ENCODE measurements around the gene ANKRD2.

The ANKRD2 gene

DNA sequence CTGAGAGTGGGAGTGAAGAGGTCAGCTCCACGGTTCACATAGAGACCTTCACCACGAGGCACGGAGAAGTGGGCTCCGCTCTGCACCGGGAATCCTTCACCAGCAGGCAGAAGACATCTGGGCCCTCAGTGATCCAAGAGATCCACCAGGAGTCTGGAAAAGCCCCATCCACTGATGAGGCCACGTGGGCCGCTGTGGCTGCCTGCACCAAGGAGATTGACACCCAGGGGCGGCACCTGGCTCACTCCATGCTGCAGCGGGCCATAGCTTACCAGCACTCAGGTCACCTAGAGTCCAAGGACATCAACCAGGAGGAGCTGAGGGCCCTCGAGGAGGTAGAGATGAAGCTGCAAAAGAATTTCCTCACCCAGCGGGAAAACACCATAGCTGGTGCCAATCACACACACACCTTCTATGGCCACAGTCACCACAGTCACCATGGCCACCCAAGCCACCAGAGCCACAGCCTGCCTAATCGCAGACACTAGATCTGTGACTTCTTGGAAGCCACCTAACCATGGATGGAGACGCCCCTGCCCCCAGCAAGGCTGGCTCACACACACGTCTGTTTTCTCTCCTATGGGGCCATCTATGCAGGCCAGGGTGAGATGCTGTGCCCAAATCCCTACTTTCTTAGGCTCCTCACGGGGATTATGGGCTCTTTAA lies 17.6 kb downstream of the ANKRD2 start:
- Histone ChIP-seq H3K4me3 (ENCODE audit: low read length) (no peak overlapping the region), H3K9ac (ENCODE audit: low read length) (no peak overlapping the region), H3K9me3 (ENCODE audit: control insufficient read depth, low read depth, low read length) (no peaks in the 10 kb centered on the region), H3K27ac (ENCODE audit: low read length) (no peak overlapping the region), H3K36me3 (ENCODE audit: control insufficient read depth, low read depth, low read length) (no peaks in the 10 kb centered on the region), H3K27me3 (ENCODE audit: control insufficient read depth, insufficient read depth, low read length) (no peaks in the 10 kb centered on the region), H3K4me1 (ENCODE audit: control insufficient read depth, low read depth, low read length) (no peaks in the 10 kb centered on the region)

DNA sequence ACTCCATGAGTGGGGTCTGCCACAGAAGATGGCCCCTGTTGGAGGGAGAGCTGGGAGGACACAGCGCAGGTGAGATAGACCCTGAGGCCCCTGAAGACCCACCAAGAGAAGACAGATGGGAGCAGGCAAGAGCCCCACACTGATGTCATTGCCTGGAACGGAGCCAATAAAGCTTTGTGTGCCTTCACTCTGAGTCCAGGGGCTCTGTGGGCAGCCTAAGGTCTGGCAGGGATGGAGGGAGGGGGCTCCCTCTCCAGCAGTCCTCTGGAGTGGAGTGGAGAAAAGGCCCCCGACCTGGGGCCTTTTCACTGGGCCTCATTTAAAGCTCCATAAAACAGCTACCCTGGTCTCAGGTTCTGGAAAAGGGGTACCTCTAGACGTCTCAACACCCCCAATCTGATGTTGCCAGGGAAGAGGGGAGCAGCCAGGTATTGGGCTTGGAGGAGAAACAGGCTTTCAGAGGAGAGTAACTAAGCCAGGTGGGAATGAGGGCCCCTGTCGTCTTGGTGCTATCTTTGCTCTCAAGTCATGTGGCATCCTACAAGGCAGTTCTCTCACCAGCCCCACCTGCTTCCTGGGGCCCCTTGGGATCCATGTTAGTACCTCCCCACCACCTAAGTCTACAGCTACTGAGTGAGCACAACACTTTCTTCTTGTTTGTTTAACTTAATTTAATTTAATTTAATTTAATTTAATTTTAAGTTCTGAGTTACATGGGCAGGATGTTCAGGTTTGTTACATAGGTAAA lies 18.3 kb downstream of the ANKRD2 start:
- Histone ChIP-seq H3K27ac (ENCODE audit: low read length) (no peak overlapping the region), H3K9ac (ENCODE audit: low read length) (no peak overlapping the region)

DNA sequence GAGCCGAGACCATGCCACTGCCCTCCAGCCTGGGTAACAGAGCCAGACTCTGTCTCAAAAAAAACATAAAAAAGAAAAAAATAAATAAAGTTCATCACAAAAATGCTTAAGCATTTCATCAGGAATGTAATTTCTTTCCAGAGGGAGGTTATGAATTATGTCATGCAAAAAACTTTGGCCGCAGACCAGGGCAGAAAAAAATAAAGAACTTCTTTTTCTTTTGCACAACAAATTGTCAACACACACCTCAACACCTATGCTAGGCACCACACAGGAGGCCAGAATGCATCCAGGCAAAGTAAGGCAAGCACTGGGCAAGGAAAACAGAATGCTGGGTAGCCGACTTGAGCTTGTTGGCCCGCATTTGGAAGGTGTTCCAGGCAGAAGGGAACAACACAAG lies 20.8 kb downstream of the ANKRD2 start:
- Histone ChIP-seq H3K9ac (ENCODE audit: low read length) (no peak overlapping the region), H3K4me1 (ENCODE audit: control insufficient read depth, low read depth, low read length) (no peaks in the 10 kb centered on the region), H3K4me3 (ENCODE audit: low read length) (no peak overlapping the region), H3K27ac (ENCODE audit: low read length) (no peak overlapping the region), H3K36me3 (ENCODE audit: control insufficient read depth, low read depth, low read length) (no peaks in the 10 kb centered on the region), H3K9me3 (ENCODE audit: control insufficient read depth, low read depth, low read length) (no peaks in the 10 kb centered on the region), H3K27me3 (ENCODE audit: control insufficient read depth, insufficient read depth, low read length) (no peaks in the 10 kb centered on the region)

More for the DNA sequence above, 18.3 kb downstream of the ANKRD2 start:
- H3K4me1 ChIP-seq (ENCODE audit: control insufficient read depth, low read depth, low read length), result no peaks in the 10 kb centered on the region
- no peak overlapping the region for H3K4me3 ChIP-seq (ENCODE audit: low read length)
- H3K9me3 ChIP-seq (ENCODE audit: control insufficient read depth, low read depth, low read length), result no peaks in the 10 kb centered on the region
- no peaks in the 10 kb centered on the region for H3K27me3 ChIP-seq (ENCODE audit: control insufficient read depth, insufficient read depth, low read length)
- H3K36me3 ChIP-seq (ENCODE audit: control insufficient read depth, low read depth, low read length), result no peaks in the 10 kb centered on the region

DNA sequence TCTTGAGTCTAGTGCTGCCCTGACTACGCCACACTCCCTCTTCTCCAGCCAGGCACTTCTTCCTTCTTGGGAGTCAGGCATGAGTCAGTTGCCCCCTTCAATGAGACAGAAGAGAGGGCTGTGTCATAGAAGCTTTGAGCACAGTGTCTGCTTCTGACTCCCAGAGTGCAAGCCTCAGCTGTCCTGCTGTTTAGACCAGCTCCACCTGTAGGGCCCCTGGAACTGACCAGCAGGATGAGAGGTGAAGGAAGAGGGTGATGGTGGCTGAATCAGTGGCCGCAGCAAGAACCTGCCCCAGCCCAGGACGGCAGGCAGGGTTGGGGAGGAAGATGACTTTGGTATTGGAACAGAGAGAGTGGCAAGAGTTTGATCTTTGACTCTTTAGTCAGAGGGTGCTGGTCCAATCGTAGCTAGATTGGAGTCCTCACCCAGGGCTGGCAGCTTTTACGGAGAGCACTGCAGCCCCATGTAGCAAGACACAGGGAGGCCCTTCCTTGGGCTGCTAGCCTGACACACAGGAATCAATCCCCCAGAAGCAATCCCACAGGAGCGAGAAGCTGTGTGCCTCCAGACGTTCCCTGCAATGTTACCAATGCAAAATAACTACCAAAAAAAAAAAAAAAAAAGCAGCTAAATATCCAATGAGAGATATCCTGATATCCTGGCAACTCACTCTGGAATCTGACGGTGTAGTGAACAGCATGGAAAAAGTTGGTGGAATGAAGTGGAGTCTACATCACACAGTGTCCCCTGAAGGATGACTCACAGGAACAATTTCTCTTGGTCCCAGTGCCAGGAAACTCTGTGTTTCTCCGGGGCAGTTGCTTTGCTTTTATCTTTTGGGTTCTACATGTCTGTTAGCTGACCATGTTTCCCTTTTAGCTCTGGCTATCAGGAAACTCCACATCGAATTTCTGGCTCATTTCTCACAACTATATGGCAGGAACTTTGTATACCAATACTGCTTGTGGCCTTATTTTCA lies 23.8 kb downstream of the ANKRD2 start:
- H3K9ac ChIP-seq (ENCODE audit: low read length), result no peak overlapping the region
- H3K9me3 ChIP-seq (ENCODE audit: control insufficient read depth, low read depth, low read length), result no peaks in the 10 kb centered on the region
- no peaks in the 10 kb centered on the region for H3K4me1 ChIP-seq (ENCODE audit: control insufficient read depth, low read depth, low read length)
- no peaks in the 10 kb centered on the region for H3K36me3 ChIP-seq (ENCODE audit: control insufficient read depth, low read depth, low read length)
- H3K27ac ChIP-seq (ENCODE audit: low read length), result no peak overlapping the region
- no peaks in the 10 kb centered on the region for H3K27me3 ChIP-seq (ENCODE audit: control insufficient read depth, insufficient read depth, low read length)
- H3K4me3 ChIP-seq (ENCODE audit: low read length), result no peak overlapping the region

DNA sequence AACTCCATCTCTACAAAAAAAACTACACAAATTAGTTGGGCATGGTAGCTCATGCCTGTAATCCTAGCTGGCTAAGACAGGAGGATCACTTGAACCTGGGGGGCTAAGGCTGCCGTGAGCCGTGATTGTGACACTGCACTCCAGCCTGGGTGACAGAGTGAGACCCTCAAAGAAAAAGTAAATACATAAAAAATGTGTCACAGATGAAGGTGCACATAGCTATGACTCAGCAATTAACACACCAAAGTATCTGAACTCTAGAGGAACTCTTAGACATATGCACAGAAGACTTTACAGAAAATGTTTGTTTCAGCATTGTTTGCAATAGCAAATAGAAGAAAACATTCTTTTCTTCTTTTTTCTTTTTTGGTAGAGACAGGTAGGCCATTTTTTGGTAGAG lies 25.2 kb downstream of the ANKRD2 start:
- H3K27ac ChIP-seq (ENCODE audit: low read length), result no peak overlapping the region
- H3K27me3 ChIP-seq (ENCODE audit: control insufficient read depth, insufficient read depth, low read length), result no peaks in the 10 kb centered on the region
- no peak overlapping the region for H3K9ac ChIP-seq (ENCODE audit: low read length)
- H3K4me1 ChIP-seq (ENCODE audit: control insufficient read depth, low read depth, low read length), result no peaks in the 10 kb centered on the region
- no peak overlapping the region for H3K4me3 ChIP-seq (ENCODE audit: low read length)
- no peaks in the 10 kb centered on the region for H3K36me3 ChIP-seq (ENCODE audit: control insufficient read depth, low read depth, low read length)
- no peaks in the 10 kb centered on the region for H3K9me3 ChIP-seq (ENCODE audit: control insufficient read depth, low read depth, low read length)

DNA sequence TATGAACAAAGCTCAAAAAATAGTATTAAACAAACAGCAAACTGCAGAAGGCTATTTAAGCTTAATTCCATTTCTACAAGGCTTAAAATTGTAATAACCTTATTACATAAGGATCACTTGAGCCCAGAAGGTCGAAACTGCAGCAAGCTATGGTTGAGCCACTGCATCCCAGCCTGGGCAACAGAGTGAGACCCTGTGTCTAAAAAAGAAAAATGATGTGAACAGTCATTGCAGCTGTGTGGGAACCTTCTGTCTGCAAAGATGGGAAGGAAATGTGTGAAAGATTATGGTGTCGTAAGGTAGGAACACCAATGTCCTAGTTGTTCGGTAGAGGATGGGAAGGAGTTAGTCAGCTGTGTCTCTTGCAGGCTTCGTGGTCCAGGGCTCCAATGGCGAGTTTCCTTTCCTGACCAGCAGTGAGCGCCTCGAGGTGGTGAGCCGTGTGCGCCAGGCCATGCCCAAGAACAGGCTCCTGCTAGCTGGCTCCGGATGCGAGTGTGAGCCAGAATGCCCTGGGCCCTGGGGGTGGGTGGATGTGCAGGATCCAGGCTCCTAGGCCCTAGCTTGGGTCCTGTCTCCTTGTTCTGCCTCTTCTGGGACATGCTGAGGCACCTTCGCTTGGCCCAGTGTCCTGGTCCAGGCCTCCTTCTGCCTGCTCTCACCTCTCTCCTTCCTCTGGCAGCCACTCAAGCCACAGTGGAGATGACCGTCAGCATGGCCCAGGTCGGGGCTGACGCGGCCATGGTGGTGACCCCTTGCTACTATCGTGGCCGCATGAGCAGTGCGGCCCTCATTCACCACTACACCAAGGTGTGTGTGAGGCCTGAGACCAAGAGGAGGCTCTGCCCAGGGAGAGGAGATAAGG lies 26.1 kb downstream of the ANKRD2 start:
- H3K27me3 ChIP-seq (ENCODE audit: control insufficient read depth, insufficient read depth, low read length), result no peaks in the 10 kb centered on the region
- no peak overlapping the region for H3K9ac ChIP-seq (ENCODE audit: low read length)
- H3K4me1 ChIP-seq (ENCODE audit: control insufficient read depth, low read depth, low read length), result no peaks in the 10 kb centered on the region
- no peaks in the 10 kb centered on the region for H3K36me3 ChIP-seq (ENCODE audit: control insufficient read depth, low read depth, low read length)
- H3K9me3 ChIP-seq (ENCODE audit: control insufficient read depth, low read depth, low read length), result no peaks in the 10 kb centered on the region
- H3K4me3 ChIP-seq (ENCODE audit: low read length), result no peak overlapping the region
- no peak overlapping the region for H3K27ac ChIP-seq (ENCODE audit: low read length)

DNA sequence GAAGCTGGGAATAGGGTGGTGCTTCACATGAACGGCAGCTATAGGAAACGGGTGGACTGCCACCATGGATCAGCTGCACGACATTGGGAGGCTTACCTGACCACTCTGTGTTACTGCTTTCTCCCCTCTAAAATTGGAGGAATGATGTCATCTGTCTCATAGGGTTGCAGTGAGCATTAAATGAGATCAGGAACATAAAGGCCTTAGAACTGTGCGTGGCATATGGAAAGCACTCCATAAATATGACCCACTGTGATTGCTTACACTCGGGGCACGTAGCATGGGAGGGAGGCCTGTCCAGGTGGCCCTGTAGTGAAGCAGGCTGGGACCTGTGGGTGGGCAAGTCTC lies 26.7 kb downstream of the ANKRD2 start:
- Histone ChIP-seq H3K4me3 (ENCODE audit: low read length) (no peak overlapping the region), H3K27ac (ENCODE audit: low read length) (no peak overlapping the region), H3K27me3 (ENCODE audit: control insufficient read depth, insufficient read depth, low read length) (no peaks in the 10 kb centered on the region), H3K4me1 (ENCODE audit: control insufficient read depth, low read depth, low read length) (no peaks in the 10 kb centered on the region), H3K36me3 (ENCODE audit: control insufficient read depth, low read depth, low read length) (no peaks in the 10 kb centered on the region), H3K9me3 (ENCODE audit: control insufficient read depth, low read depth, low read length) (no peaks in the 10 kb centered on the region), H3K9ac (ENCODE audit: low read length) (no peak overlapping the region)

DNA sequence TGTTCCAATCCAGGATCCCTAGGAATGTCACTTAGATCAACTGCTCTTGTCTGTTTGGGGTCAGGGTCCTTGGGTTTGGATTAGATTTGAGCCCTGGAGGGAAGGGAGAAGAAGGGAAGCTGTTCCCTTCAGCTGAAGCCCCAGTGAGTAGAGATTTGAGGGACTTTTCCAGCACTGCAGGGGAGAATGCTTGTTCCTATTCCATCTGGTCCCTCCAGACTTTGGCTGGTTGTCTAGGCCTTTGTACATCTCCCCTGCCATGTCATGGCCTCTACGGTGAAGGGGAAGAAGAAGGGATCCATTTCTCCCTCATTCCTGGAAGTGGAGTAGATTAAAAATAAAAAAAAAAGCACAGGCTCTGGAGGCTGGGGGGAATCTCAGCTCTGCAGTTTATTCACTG lies 28.0 kb downstream of the ANKRD2 start:
- Histone ChIP-seq H3K9ac (ENCODE audit: low read length) (no peak overlapping the region), H3K4me1 (ENCODE audit: control insufficient read depth, low read depth, low read length) (no peaks in the 10 kb centered on the region), H3K36me3 (ENCODE audit: control insufficient read depth, low read depth, low read length) (no peaks in the 10 kb centered on the region), H3K27ac (ENCODE audit: low read length) (no peak overlapping the region), H3K9me3 (ENCODE audit: control insufficient read depth, low read depth, low read length) (no peaks in the 10 kb centered on the region), H3K27me3 (ENCODE audit: control insufficient read depth, insufficient read depth, low read length) (no peaks in the 10 kb centered on the region), H3K4me3 (ENCODE audit: low read length) (no peak overlapping the region)

DNA sequence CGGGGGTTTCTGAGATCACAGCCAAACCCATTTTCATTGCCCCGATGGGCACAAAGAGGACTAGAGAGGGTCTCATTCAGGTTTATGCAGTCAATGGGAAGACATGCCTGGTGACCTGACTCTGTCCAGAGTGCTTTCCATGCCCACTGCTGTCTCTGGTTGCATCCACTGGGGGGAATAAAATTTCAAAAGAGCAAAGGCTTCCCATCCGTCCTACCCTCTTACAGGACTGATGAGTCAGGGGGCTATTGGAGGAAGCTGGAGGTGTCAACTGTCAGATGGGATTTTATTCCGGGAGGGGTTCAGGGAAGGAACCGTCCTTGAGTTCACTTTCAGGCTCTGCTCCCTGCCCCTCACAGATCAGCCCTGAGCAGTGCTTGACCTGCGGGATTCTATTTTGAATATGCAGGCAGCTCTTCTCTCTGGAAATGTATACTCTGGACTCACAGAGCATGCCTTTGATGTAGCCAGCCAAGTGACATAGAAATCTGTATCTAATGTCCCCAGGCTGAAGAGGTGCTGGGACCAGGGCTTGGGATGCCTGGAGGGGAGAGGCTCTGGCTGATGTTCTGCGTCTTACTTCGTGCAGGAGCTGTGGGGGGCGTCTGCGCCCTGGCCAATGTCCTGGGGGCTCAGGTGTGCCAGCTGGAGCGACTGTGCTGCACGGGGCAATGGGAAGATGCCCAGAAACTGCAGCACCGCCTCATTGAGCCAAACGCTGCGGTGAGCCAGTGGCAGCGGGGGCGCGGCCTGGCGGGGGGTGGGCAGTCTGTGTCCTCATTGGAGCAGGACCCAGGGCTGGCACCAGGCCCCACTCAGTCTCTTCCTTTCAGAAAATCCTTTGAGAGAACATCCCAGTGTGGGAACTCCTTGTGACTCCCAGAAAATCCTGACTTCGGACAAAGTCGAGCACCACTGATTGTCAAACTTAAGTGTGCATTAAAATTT lies 29.0 kb downstream of the ANKRD2 start:
- H3K36me3 ChIP-seq (ENCODE audit: control insufficient read depth, low read depth, low read length), result no peaks in the 10 kb centered on the region
- no peak overlapping the region for H3K4me3 ChIP-seq (ENCODE audit: low read length)
- H3K27me3 ChIP-seq (ENCODE audit: control insufficient read depth, insufficient read depth, low read length), result no peaks in the 10 kb centered on the region
- H3K9me3 ChIP-seq (ENCODE audit: control insufficient read depth, low read depth, low read length), result no peaks in the 10 kb centered on the region
- no peak overlapping the region for H3K9ac ChIP-seq (ENCODE audit: low read length)
- no peaks in the 10 kb centered on the region for H3K4me1 ChIP-seq (ENCODE audit: control insufficient read depth, low read depth, low read length)
- no peak overlapping the region for H3K27ac ChIP-seq (ENCODE audit: low read length)

DNA sequence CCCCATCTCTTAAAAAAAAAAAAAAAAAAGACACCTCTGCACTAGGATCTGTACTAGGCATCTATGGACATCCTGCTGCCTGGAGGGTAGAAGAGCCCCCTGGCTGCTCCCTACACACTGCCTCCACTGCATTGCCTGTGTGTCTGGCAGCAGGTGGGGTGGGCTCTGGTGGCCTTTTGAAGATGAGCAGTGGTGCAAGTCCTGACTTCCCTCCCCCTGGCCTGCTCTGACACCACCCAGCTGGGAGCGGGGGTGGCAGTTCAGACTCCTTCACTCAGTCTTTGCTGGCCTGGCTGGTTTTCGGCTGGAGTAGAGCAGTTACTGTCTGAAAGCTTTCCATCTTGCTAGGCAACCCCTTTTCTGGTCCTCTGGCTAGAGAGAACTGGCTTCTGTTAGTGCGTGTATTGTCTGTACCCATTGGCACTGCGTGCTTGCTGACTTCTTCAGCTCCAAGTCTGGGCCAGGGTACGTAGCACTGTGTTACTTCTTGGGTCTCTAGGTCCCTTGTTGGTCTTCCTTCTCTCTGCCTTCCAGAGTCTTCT lies 34.6 kb downstream of the ANKRD2 start:
- no peak overlapping the region for H3K27ac ChIP-seq (ENCODE audit: low read length)
- no peaks in the 10 kb centered on the region for H3K4me1 ChIP-seq (ENCODE audit: control insufficient read depth, low read depth, low read length)
- H3K9me3 ChIP-seq (ENCODE audit: control insufficient read depth, low read depth, low read length), result no peaks in the 10 kb centered on the region
- no peak overlapping the region for H3K9ac ChIP-seq (ENCODE audit: low read length)
- H3K36me3 ChIP-seq (ENCODE audit: control insufficient read depth, low read depth, low read length), result no peaks in the 10 kb centered on the region
- no peaks in the 10 kb centered on the region for H3K27me3 ChIP-seq (ENCODE audit: control insufficient read depth, insufficient read depth, low read length)
- no peak overlapping the region for H3K4me3 ChIP-seq (ENCODE audit: low read length)
